Measurements from ENCODE around the gene FCHSD2. TPM values are rescaled to one million over a fixed set of nuclear protein-coding genes. Genes with fewer than 3 reads are reported as not detected.

The FCHSD2 gene
- polyA plus RNA-seq, 1 donor (not counting 4 experiments of a cell fraction or from before 2014, with no cell fraction given): 14.2 TPM

DNA sequence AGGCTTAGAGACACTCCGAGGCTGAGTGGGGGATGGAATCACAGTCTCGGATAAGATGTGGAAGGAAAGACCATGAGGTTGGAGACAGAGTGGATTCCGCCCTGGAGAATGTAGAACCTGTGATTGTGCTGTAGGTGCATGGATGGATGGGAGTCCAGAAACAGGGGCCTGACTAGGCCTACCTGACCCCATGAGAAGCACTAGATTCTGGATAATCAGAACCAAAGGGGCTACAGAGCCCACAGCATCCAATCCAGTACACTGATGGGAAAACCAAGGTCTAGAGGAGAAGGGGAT, 32.3 kb upstream of the FCHSD2 start:
- Histone ChIP-seq H3K36me3 (ENCODE audit: control insufficient read depth in 2 of 2, extremely low read depth in 1 of 2, insufficient read depth in 2 of 2, low read length in 2 of 2) (no peaks in the 10 kb centered on the region), H3K27ac (ENCODE audit: control insufficient read depth, insufficient read depth, low read length) (no peak overlapping the region), H3K27me3 (ENCODE audit: control insufficient read depth, extremely low read depth, insufficient read depth, low read length) (no peaks in the 10 kb centered on the region), H3K4me3 (ENCODE audit: control insufficient read depth in 2 of 3, extremely low read depth in 1 of 3, insufficient read depth in 2 of 3, low read depth in 1 of 3, low read length in 3 of 3) (no peak overlapping the region), H4K20me1 (ENCODE audit: control insufficient read depth, extremely low read depth, insufficient read depth, low read length) (no peaks in the 10 kb centered on the region), H3K9ac (ENCODE audit: control insufficient read depth, extremely low read depth, insufficient read depth, low read length) (no peak overlapping the region), H3K79me2 (ENCODE audit: control insufficient read depth, insufficient read depth, low read length) (no peaks in the 10 kb centered on the region), H3K9me1 (ENCODE audit: control insufficient read depth, extremely low read depth, insufficient read depth, low read length) (peaks cover 4% of the 10 kb centered on the region), H3K9me3 (ENCODE audit: control insufficient read depth, low read depth, low read length) (no peaks in the 10 kb centered on the region), H3K4me1 (ENCODE audit: control insufficient read depth, extremely low read depth, insufficient read depth, low read length) (peaks cover 20% of the 10 kb centered on the region), H2AFZ (ENCODE audit: control insufficient read depth, low read length) (no peak overlapping the region), H3K4me2 (ENCODE audit: control insufficient read depth, extremely low read depth, insufficient read depth, low read depth, low read length) (no peak overlapping the region)
- dilution Hi-C loops (cut with MboI; ENCODE audit: extremely low pct_ligation_motif_present, low sequenced_read_pairs): no loop called here
- DNase-seq (ENCODE audit: low read depth, low spot score) (no peak), FAIRE-seq (no peak)
- TF ChIP-seq CTCF (optimal IDR thresholded peaks at IDR 0.05 in 1 of 3, IDR thresholded peaks at IDR 0.05 in 1 of 3, conservative IDR thresholded peaks at IDR 0.05 in 1 of 3; ENCODE audit: extremely low read depth in 1 of 3, insufficient read depth in 2 of 3, low read length in 3 of 3) (no peak), EZH2 (IDR thresholded peaks at IDR 0.05; ENCODE audit: low read length) (no peak)

GRCh38 chr11:73173755-73174494, 31.8 kb upstream of the FCHSD2 start:
- Histone ChIP-seq H3K27ac (ENCODE audit: control insufficient read depth, insufficient read depth, low read length) (no peak overlapping the region), H3K36me3 (ENCODE audit: control insufficient read depth in 2 of 2, extremely low read depth in 1 of 2, insufficient read depth in 2 of 2, low read length in 2 of 2) (no peaks in the 10 kb centered on the region), H4K20me1 (ENCODE audit: control insufficient read depth, extremely low read depth, insufficient read depth, low read length) (no peaks in the 10 kb centered on the region), H3K4me1 (ENCODE audit: control insufficient read depth, extremely low read depth, insufficient read depth, low read length) (peaks cover 20% of the 10 kb centered on the region), H3K79me2 (ENCODE audit: control insufficient read depth, insufficient read depth, low read length) (no peaks in the 10 kb centered on the region), H3K9me1 (ENCODE audit: control insufficient read depth, extremely low read depth, insufficient read depth, low read length) (peaks cover 4% of the 10 kb centered on the region), H3K27me3 (ENCODE audit: control insufficient read depth, extremely low read depth, insufficient read depth, low read length) (no peaks in the 10 kb centered on the region), H3K9ac (ENCODE audit: control insufficient read depth, extremely low read depth, insufficient read depth, low read length) (no peak overlapping the region), H3K9me3 (ENCODE audit: control insufficient read depth, low read depth, low read length) (no peaks in the 10 kb centered on the region), H3K4me2 (ENCODE audit: control insufficient read depth, extremely low read depth, insufficient read depth, low read depth, low read length) (no peak overlapping the region), H2AFZ (ENCODE audit: control insufficient read depth, low read length) (no peak overlapping the region), H3K4me3 (ENCODE audit: control insufficient read depth in 2 of 3, extremely low read depth in 1 of 3, insufficient read depth in 2 of 3, low read depth in 1 of 3, low read length in 3 of 3) (no peak overlapping the region)
- no peak for FAIRE-seq
- DNase-seq (ENCODE audit: low read depth, low spot score): no peak
- dilution Hi-C loops (cut with MboI; ENCODE audit: extremely low pct_ligation_motif_present, low sequenced_read_pairs): no loop called here
- TF ChIP-seq EZH2 (IDR thresholded peaks at IDR 0.05; ENCODE audit: low read length) (no peak), CTCF (optimal IDR thresholded peaks at IDR 0.05 in 1 of 3, IDR thresholded peaks at IDR 0.05 in 1 of 3, conservative IDR thresholded peaks at IDR 0.05 in 1 of 3; ENCODE audit: extremely low read depth in 1 of 3, insufficient read depth in 2 of 3, low read length in 3 of 3) (no peak)
